K562 (cell line): ENCODE data around the gene ADM2. TPM values are rescaled to one million over a fixed set of nuclear protein-coding genes. Genes with fewer than 3 reads are reported as not detected.

ENCODE experiments used
- ATAC-seq: fragments of 200-7000 bp; cut with Tn5 transposase; 3 replicates; pipeline ENCODE4 v1.9.1; 2020; ENCODE audit warnings: moderate library complexity
- BruUV-seq: library from RNA; stranded (reverse); fragments of 400-500 nt; replicated peaks from 2 replicates; lab custom pipeline; 2021; lab: Mats Ljungman, UMichigan
- CTCF ChIA-PET: fragments of 300-600 bp; formaldehyde crosslinking; extraction: SDS; loops from one replicate; lab custom pipeline; 2021; ENCODE audit warnings: low intra/inter-chr PET ratio; lab: Yijun Ruan, JAX
- POLR2A ChIA-PET: fragments of 300-600, 350-650 bp; sonication (Branson Sonifier 250); formaldehyde crosslinking; extraction: SDS; loops from one replicate; lab custom pipeline; 2021; ENCODE audit warnings: antibody characterized with exemption, inconsistent platforms; lab: Yijun Ruan, JAX
- DNase-seq, 4 experiments: peaks; one replicate each; pipeline versions ENCODE4 v3.0.0 to v3.0.0-alpha.2; 2011 to 2018; ENCODE audit warnings: low spot score in 3 of 4, mixed read lengths in 3 of 4; ENCODE audit errors: extremely low read depth in 1 of 4
- FAIRE-seq: peaks from 2 replicates; lab custom pipeline; 2011; peaks lifted over from hg19 to GRCh38; lab: Jason Lieb, UNC
- H2AFZ ChIP-seq: 2 replicates; pipeline ENCODE4 v1.6.0; 2011; ENCODE audit warnings: low read depth, low read length, control low read depth, inconsistent platforms
- H3K27ac ChIP-seq: fragments of 200-600 bp; 3 replicates; pipeline ENCODE4 v1.8.0; 2011; ENCODE audit warnings: low read depth, mild to moderate bottlenecking, control low read depth, inconsistent platforms, low read length, moderate library complexity, mixed read lengths; ENCODE audit errors: extremely low read depth
- H3K27me3 ChIP-seq, 2 experiments: fragments of 300-600 bp in 1 of 2; 2 replicates in 1 of 2; 3 replicates in 1 of 2; pipeline versions ENCODE4 v1.6.0 to v1.8.0; 2011; ENCODE audit warnings: inconsistent platforms in 2 of 2, low read length in 2 of 2, mild to moderate bottlenecking in 1 of 2, mixed read lengths in 1 of 2, moderate library complexity in 1 of 2; ENCODE audit not compliant: control insufficient read depth in 2 of 2, insufficient read depth in 2 of 2
- H3K36me3 ChIP-seq: fragments of 300-600 bp; 3 replicates; pipeline ENCODE4 v1.8.0; 2011; ENCODE audit warnings: mild to moderate bottlenecking, low read length, inconsistent platforms; ENCODE audit not compliant: control insufficient read depth, insufficient read depth
- H3K4me1 ChIP-seq, 2 experiments: fragments of 200-600 bp in 1 of 2; replicated peaks in 1 of 2; 2 replicates in 1 of 2; 3 replicates in 1 of 2; pipeline versions ENCODE4 v1.5.1 to v1.8.0; 2011; ENCODE audit warnings: inconsistent platforms in 2 of 2, low read length in 2 of 2, mild to moderate bottlenecking in 1 of 2, mixed read lengths in 1 of 2, moderate library complexity in 1 of 2; ENCODE audit not compliant: control insufficient read depth in 2 of 2, insufficient read depth in 2 of 2
- H3K4me2 ChIP-seq: 2 replicates; pipeline ENCODE4 v1.6.1; 2011; ENCODE audit warnings: low read length, control low read depth, inconsistent platforms, mixed read lengths; ENCODE audit not compliant: insufficient read depth
- H3K4me3 ChIP-seq: fragments of 200-600 bp; sonication (generic), shearing (Covaris generic); 2 replicates; pipeline ENCODE4 v1.5.1; 2016; ENCODE audit warnings: control low read depth, inconsistent platforms
- H3K79me2 ChIP-seq: fragments of 200-600 bp; 3 replicates; pipeline ENCODE4 v1.8.0; 2011; ENCODE audit warnings: low read length, inconsistent platforms; ENCODE audit not compliant: control insufficient read depth, insufficient read depth
- H3K9ac ChIP-seq, 2 experiments: 2 replicates each; pipeline versions ENCODE4 v1.6.0 to v1.6.1; 2011; ENCODE audit warnings: low read depth in 2 of 2, low read length in 2 of 2, control low read depth in 1 of 2, inconsistent platforms in 1 of 2, mild to moderate bottlenecking in 1 of 2, mixed read lengths in 1 of 2; ENCODE audit not compliant: insufficient read depth in 1 of 2
- H3K9me1 ChIP-seq: one replicate; pipeline ENCODE4 v1.6.0; 2011; ENCODE audit warnings: inconsistent platforms, mild to moderate bottlenecking, low read length, moderate library complexity; ENCODE audit not compliant: control insufficient read depth, insufficient read depth
- H3K9me3 ChIP-seq: replicated peaks from 2 replicates; pipeline ENCODE4 v1.5.1; 2011; ENCODE audit warnings: low read depth, low read length, inconsistent platforms; ENCODE audit not compliant: control insufficient read depth, insufficient read depth
- H4K20me1 ChIP-seq: replicated peaks from 2 replicates; pipeline ENCODE4 v1.6.1; 2011; ENCODE audit warnings: low read length, inconsistent platforms, mixed read lengths; ENCODE audit not compliant: control insufficient read depth, insufficient read depth
- ATF3 ChIP-seq, 2 experiments: fragments of 450-650 bp in 1 of 2; sonication (generic) in 1 of 2; formaldehyde crosslinking in 1 of 2; IDR thresholded peaks in 1 of 2; conservative IDR thresholded peaks in 1 of 2; 2 replicates each; pipeline versions ENCODE4 v1.6.1 to v1.8.1; 2016 to 2023; ENCODE audit warnings: mild to moderate bottlenecking in 2 of 2, moderate library complexity in 2 of 2, inconsistent platforms in 1 of 2, missing genetic modification reagents in 1 of 2
- MBD1 ChIP-seq: fragments of 250-450 bp; sonication (Bioruptor Pico); IDR thresholded peaks from 2 replicates; pipeline ENCODE4 v1.8.0; 2022; ENCODE audit warnings: inconsistent platforms
- MCM3 ChIP-seq: fragments of 450-650 bp; IDR thresholded peaks from 2 replicates; pipeline ENCODE4 v1.6.1; 2016
- ZBTB40 ChIP-seq, 2 experiments: fragments of 450-650 bp in 1 of 2; sonication (generic) in 1 of 2; formaldehyde crosslinking in 1 of 2; IDR thresholded peaks; 2 replicates each; pipeline versions ENCODE4 v1.7.1 to v1.9.0; 2016 to 2022; ENCODE audit warnings: inconsistent platforms in 1 of 2, mild to moderate bottlenecking in 1 of 2, missing genetic modification reagents in 1 of 2
- ZNF76 ChIP-seq: fragments of 250-450 bp; sonication (Bioruptor Pico); IDR thresholded peaks from 2 replicates; pipeline ENCODE4 v1.4.0; 2020; ENCODE audit warnings: mild to moderate bottlenecking, moderate library complexity, borderline replicate concordance
- ZNF830 ChIP-seq: fragments of 250-450 bp; sonication (Bioruptor Pico); IDR thresholded peaks from 2 replicates; pipeline ENCODE4 v1.5.0; 2021; ENCODE audit warnings: mild to moderate bottlenecking
- WGBS: fragments of 100-300 bp; shearing (Covaris generic); methylation state at CpG from one replicate; pipeline ENCODE4 v1.1.6; 2016; ENCODE audit warnings: low coverage, mixed read lengths; ENCODE audit not compliant: insufficient coverage; ENCODE audit errors: missing lambda C conversion rate; 5-methylcytosine and 5-hydroxymethylcytosine counted together
- in situ Hi-C: fragments of 300-500 bp; cut with MboI; formaldehyde crosslinking; loops from 4 replicates; pipeline ENCODE4 v1.15.0; 2018; ENCODE audit warnings: inconsistent platforms, mixed read lengths
- intact Hi-C: fragments of 100-400 bp; cut with micrococcal nuclease; formaldehyde crosslinking; loops from 2 replicates; pipeline ENCODE4 v1.14.2; 2022
- polyA plus RNA-seq, 8 experiments: library from polyadenylated mRNA; depleted of rRNA in 4 of 8; stranded (reverse) in 5 of 8; unstranded in 3 of 8; fragments of >200 nt; fragmentation: Nextera tagmentation in 2 of 8; fragmentation: Illumina TruSeq in 1 of 8; extraction: Ambion mirVana in 2 of 8; extraction: Trizol in 1 of 8; gene quantifications; 2 replicates each; pipeline versions ENCODE4 v1.2.1 to v1.2.3, GENCODE V29; 2011 to 2014; ENCODE audit warnings: inconsistent platforms in 1 of 8, missing spikeins in 1 of 8
- total RNA-seq, 7 experiments: library from RNA; depleted of rRNA in 6 of 7; stranded (reverse); fragments of >200 nt in 6 of 7; fragmentation: Illumina TruSeq in 2 of 7; extraction: Trizol in 2 of 7; gene quantifications; 2 replicates each; pipeline versions ENCODE4 v1.2.1 to v1.2.3, GENCODE V29; 2011 to 2021; ENCODE audit warnings: low replicate concordance in 1 of 7

ADM2 gene
- total and polyA plus RNA-seq, 9 of the 15 experiments (the other 6 are each of a cell fraction or from before 2014, with no cell fraction given), result 0.11 to 5.1 (median 0.38) TPM

GRCh38 chr22:50467773-50468440 lies 13.4 kb upstream of the ADM2 start:
- Histone ChIP-seq H3K36me3 (peaks cover 33% of the 10 kb centered on the region; the same call in 1 of the 3 replicates), H3K9ac (no peak overlapping the region), H3K27ac (no peak overlapping the region), H3K4me3 (no peak overlapping the region), H3K9me3 (no peaks in the 10 kb centered on the region), H3K27me3 (no peaks in the 10 kb centered on the region), H3K9me1 (peaks cover 8% of the 10 kb centered on the region), H3K4me1 (peaks cover 16 to 27% of the 10 kb centered on the region in 2 experiments), H3K79me2 (peaks cover 43% of the 10 kb centered on the region), H4K20me1 (peaks cover 25% of the 10 kb centered on the region), H2AFZ (no peak overlapping the region), H3K4me2 (no peak overlapping the region)
- BruUV-seq, result no TSS peak
- CTCF ChIA-PET, result no interaction called here
- WGBS, result 90% methylated on average over 7 of the region's 22 CpGs
- POLR2A ChIA-PET, result interaction anchor here (0.9 to 1.0 kb wide), 2 partner anchors 16 to 18 kb away, joined by 3 read pairs; no protein-coding TSS in a partner anchor
- intact Hi-C loops (no loop called here), in situ Hi-C loops (no loop called here)
- no peak for ATAC-seq
- FAIRE-seq, result no peak
- TF ChIP-seq ZNF76 (CRISPR knock-in tag) (no peak), ZNF830 (CRISPR knock-in tag) (no peak), MBD1 (CRISPR knock-in tag) (no peak), MCM3 (no peak), ZBTB40 (IDR thresholded peaks at IDR 0.05) (no peak), ZBTB40 (CRISPR knock-in tag; IDR thresholded peaks at IDR 0.05) (no peak), ATF3 (IDR thresholded peaks at IDR 0.05) (no peak), ATF3 (CRISPR knock-in tag; conservative IDR thresholded peaks at IDR 0.05) (no peak)
- no peak for DNase-seq
